ENCODE data around the gene PRSS22. TPM values are rescaled to one million over a fixed set of nuclear protein-coding genes. Genes with fewer than 3 reads are reported as not detected.

The PRSS22 gene
- total and polyA plus RNA-seq, 2 donors from 2014 or later, result 11.0 to 30.8 TPM

GRCh38 chr16:2819179-2819938, 38.6 kb downstream of the PRSS22 start:
- H3K27ac ChIP-seq (ENCODE audit: low read depth in 2 of 2, low read length in 2 of 2), result no peak overlapping the region
- FAIRE-seq (no peak), DNase-seq (no peak)
- H3K4me1 ChIP-seq (ENCODE audit: control insufficient read depth in 2 of 3, insufficient read depth in 2 of 3, low read depth in 1 of 3, low read length in 3 of 3), result no peaks in the 10 kb centered on the region
- H3K36me3 ChIP-seq (ENCODE audit: control insufficient read depth in 2 of 3, insufficient read depth in 3 of 3, low read length in 3 of 3), result no peaks in the 10 kb centered on the region
- H3K27me3 ChIP-seq (ENCODE audit: control insufficient read depth, insufficient read depth, low read length), result no peaks in the 10 kb centered on the region
- no peak overlapping the region for H3K9ac ChIP-seq (ENCODE audit: low read length in 3 of 3)
- H3K9me3 ChIP-seq (ENCODE audit: control insufficient read depth in 2 of 3, insufficient read depth in 1 of 3, low read length in 3 of 3), result no peaks in the 10 kb centered on the region
- intact Hi-C loops (cut with DNase I), result no loop called here
- H3K4me3 ChIP-seq (ENCODE audit: low read length in 3 of 3), result no peak overlapping the region
- TF ChIP-seq CTCF (IDR thresholded peaks at IDR 0.05; ENCODE audit: borderline replicate concordance, extremely low read depth, insufficient read depth), result no peak

- Histone ChIP-seq H3K36me3 (ENCODE audit: control insufficient read depth in 2 of 3, insufficient read depth in 3 of 3, low read length in 3 of 3) (no peaks in the 10 kb centered on the region), H3K9me3 (ENCODE audit: control insufficient read depth in 2 of 3, insufficient read depth in 1 of 3, low read length in 3 of 3) (no peaks in the 10 kb centered on the region), H3K4me1 (ENCODE audit: control insufficient read depth in 2 of 3, insufficient read depth in 2 of 3, low read depth in 1 of 3, low read length in 3 of 3) (no peaks in the 10 kb centered on the region), H3K27ac (ENCODE audit: low read depth in 2 of 2, low read length in 2 of 2) (no peak overlapping the region), H3K27me3 (ENCODE audit: control insufficient read depth, insufficient read depth, low read length) (no peaks in the 10 kb centered on the region), H3K4me3 (ENCODE audit: low read length in 3 of 3) (no peak overlapping the region), H3K9ac (ENCODE audit: low read length in 3 of 3) (no peak overlapping the region)
- no peak for TF ChIP-seq CTCF (IDR thresholded peaks at IDR 0.05; ENCODE audit: borderline replicate concordance, extremely low read depth, insufficient read depth)
- no peak for FAIRE-seq
- intact Hi-C loops (cut with DNase I), result no loop called here
- peak in 1 of 5 donors; percentile 52 for DNase-seq
These were observed 39.6 kb downstream of the PRSS22 start for GRCh38 chr16:2818272-2818876.

- DNase-seq (no peak), FAIRE-seq (no peak)
- TF ChIP-seq CTCF (IDR thresholded peaks at IDR 0.05; ENCODE audit: borderline replicate concordance, extremely low read depth, insufficient read depth), result no peak
- H3K27ac ChIP-seq (ENCODE audit: low read depth in 2 of 2, low read length in 2 of 2), result no peak overlapping the region
- no peaks in the 10 kb centered on the region for H3K9me3 ChIP-seq (ENCODE audit: control insufficient read depth in 2 of 3, insufficient read depth in 1 of 3, low read length in 3 of 3)
- no peak overlapping the region for H3K9ac ChIP-seq (ENCODE audit: low read length in 3 of 3)
- no peaks in the 10 kb centered on the region for H3K27me3 ChIP-seq (ENCODE audit: control insufficient read depth, insufficient read depth, low read length)
- H3K4me3 ChIP-seq (ENCODE audit: low read length in 3 of 3), result no peak overlapping the region
- H3K4me1 ChIP-seq (ENCODE audit: control insufficient read depth in 2 of 3, insufficient read depth in 2 of 3, low read depth in 1 of 3, low read length in 3 of 3), result no peaks in the 10 kb centered on the region
- no peaks in the 10 kb centered on the region for H3K36me3 ChIP-seq (ENCODE audit: control insufficient read depth in 2 of 3, insufficient read depth in 3 of 3, low read length in 3 of 3)
- intact Hi-C loops (cut with DNase I), result no loop called here
These were observed 40.4 kb downstream of the PRSS22 start for GRCh38 chr16:2817340-2818271.

All from kidney (tissue), 14 donors.